H1 (cell line): ENCODE data around the gene GAP43. TPM values are rescaled to one million over a fixed set of nuclear protein-coding genes. Genes with fewer than 3 reads are reported as not detected.

Experiments
- CHD1 ChIP-seq: IDR thresholded peaks from 2 replicates; pipeline ENCODE4 v1.6.1; 2012; ENCODE audit warnings: low read depth, low read length, improper control_type of control experiment
- E2F6 ChIP-seq: IDR thresholded peaks from 2 replicates; pipeline ENCODE4 v1.6.1; 2012; ENCODE audit warnings: inconsistent platforms
- GTF2F1 ChIP-seq: IDR thresholded peaks from 2 replicates; pipeline ENCODE4 v1.6.1; 2012; ENCODE audit warnings: low read depth, low read length, improper control_type of control experiment, borderline replicate concordance
- HDAC6 ChIP-seq: IDR thresholded peaks from one replicate; pipeline ENCODE4 v1.7.1; 2012; ENCODE audit warnings: low read depth, mild to moderate bottlenecking, inconsistent platforms, low read length, moderate library complexity
- NANOG ChIP-seq: IDR thresholded peaks from 2 replicates; pipeline ENCODE4 v1.6.1; 2011; ENCODE audit warnings: low read length, low read depth, mild to moderate bottlenecking, inconsistent platforms; ENCODE audit not compliant: insufficient read depth, poor library complexity, severe bottlenecking
- POLR2AphosphoS5 ChIP-seq: IDR thresholded peaks from 2 replicates; pipeline ENCODE4 v1.6.1; 2011; ENCODE audit warnings: low read depth, low read length
- RFX5 ChIP-seq: IDR thresholded peaks from 2 replicates; pipeline ENCODE4 v1.6.1; 2011; ENCODE audit warnings: low read depth, low read length, improper control_type of control experiment, borderline replicate concordance
- RNF2 ChIP-seq: fragments of 200-900, 300-1000 bp; sonication (generic); IDR thresholded peaks from 2 replicates; pipeline ENCODE4 v1.7.1; 2016; ENCODE audit warnings: borderline replicate concordance, low read depth, mild to moderate bottlenecking, antibody characterized with exemption, low read length; ENCODE audit not compliant: poor library complexity, severe bottlenecking; ENCODE audit errors: missing control alignments
- SAP30 ChIP-seq: fragments of 300-600 bp; sonication (generic); IDR thresholded peaks from 2 replicates; pipeline ENCODE4 v1.7.1; 2012; ENCODE audit warnings: low read length, moderate library complexity, mild to moderate bottlenecking, inconsistent platforms; ENCODE audit not compliant: insufficient read depth, insufficient replicate concordance
- SIN3A ChIP-seq, 2 experiments: IDR thresholded peaks in 1 of 2; conservative IDR thresholded peaks in 1 of 2; 2 replicates each; pipeline ENCODE4 v1.6.1; 2011 to 2012; ENCODE audit warnings: low read length in 2 of 2, improper control_type of control experiment in 1 of 2, low read depth in 1 of 2, mild to moderate bottlenecking in 1 of 2
- polyA plus RNA-seq, 7 experiments: library from polyadenylated mRNA; depleted of rRNA in 3 of 7; stranded (reverse) in 5 of 7; unstranded in 2 of 7; fragments of >200 nt in 5 of 7; fragments of 200-250 nt in 2 of 7; gene quantifications; 1 replicate in 5 of 7; 2 replicates in 1 of 7; 4 replicates in 1 of 7; pipeline versions ENCODE4 v1.2.1 to v1.2.3, GENCODE V29; 2011 to 2013; ENCODE audit warnings: missing spikeins in 2 of 7, mixed read lengths in 2 of 7
- total RNA-seq: library from RNA; stranded (reverse); fragmentation: NEBNext Ultra II Directional; extraction: Animal tissue kit (Norgen Biotek cat#: 25700); gene quantifications from 2 replicates; pipeline ENCODE4 v1.2.1, GENCODE V29; 2021

GAP43 gene
- total and polyA plus RNA-seq, 2 of the 8 experiments (the other 6 are each of a cell fraction or from before 2014, with no cell fraction given), result 11.2 to 21.9 TPM

- TF ChIP-seq RNF2 (no peak), HDAC6 (no peak), RFX5 (no peak), NANOG (no peak), GTF2F1 (no peak), CHD1 (no peak), SAP30 (no peak), E2F6 (no peak), POLR2AphosphoS5 (no peak), SIN3A (conservative IDR thresholded peaks at IDR 0.05 in 1 of 2, IDR thresholded peaks at IDR 0.05 in 1 of 2; ENCODE audit: low read depth in 1 of 2, low read length in 2 of 2) (no peak)
Observed at GRCh38 chr3:115681736-115682135, 58.4 kb downstream of the GAP43 start (continued).
